NCI-H146 (cell line): ENCODE measurements around the gene NOS1AP.
"Not testable (repeated sequence)": the region's sequence is repeated elsewhere in the genome, so short reads cannot be mapped to it uniquely, and the experiment has no call there.

Experiments used
- DNase-seq: peaks from one replicate; lab custom pipeline; 2025; lab: John Stamatoyannopoulos, UW

NOS1AP gene

DNA sequence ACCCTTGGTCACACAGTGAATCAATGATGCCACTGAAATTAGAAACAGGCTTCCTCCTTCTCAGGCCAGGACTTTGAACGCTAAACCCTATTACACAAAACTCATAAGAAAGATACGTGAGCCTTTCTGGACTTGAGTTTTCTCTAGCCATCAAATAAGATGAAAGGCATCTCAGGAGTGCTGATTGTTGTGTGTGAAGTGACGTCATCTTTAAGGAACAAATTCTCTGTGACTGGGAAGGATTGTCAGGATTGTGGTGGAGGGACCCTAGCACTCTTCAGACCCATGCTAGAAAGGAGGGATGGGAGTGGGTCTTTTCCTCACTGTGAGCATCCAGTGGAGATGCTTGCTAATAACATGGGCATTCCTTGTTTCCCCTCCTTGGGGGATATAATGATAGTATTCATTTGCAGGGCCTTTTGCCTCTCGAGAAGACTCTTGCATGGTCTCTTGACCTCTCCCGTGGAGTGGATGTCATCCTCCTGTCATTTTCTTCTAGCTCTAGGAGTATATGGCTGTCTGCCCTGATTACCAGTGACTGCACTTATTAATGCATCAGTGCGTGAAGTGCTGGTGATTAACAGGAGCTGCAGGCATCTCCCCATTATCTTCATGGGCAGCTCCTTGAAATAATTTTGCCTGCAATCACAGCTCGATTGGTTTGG, 267.3 kb downstream of the NOS1AP start:
- DNase-seq: no peak

DNA sequence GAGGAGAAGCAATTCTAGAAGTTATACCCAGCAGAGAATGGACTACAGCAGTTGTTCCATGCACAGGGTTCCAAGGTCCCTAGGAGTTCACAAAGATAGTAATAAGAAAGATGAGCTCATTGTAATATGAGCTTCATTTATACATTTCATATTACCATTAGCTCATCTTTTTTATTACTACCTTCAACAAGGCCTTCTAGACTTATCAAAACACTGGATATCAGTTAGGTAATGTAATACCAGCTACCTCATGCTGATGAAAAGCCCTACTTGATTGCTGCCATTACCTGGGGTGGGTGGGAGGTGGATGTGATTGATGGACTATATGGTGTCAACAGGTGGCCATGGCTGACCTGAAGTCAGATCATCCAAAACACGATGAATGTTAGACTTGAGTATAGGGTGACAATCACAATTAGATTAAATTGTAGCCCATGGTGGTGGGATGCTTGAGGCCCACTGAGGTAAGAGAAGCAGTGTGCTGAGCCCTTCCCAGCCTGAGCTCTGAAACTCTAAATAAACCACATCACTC, 273.0 kb downstream of the NOS1AP start:
- DNase-seq: no peak

DNA sequence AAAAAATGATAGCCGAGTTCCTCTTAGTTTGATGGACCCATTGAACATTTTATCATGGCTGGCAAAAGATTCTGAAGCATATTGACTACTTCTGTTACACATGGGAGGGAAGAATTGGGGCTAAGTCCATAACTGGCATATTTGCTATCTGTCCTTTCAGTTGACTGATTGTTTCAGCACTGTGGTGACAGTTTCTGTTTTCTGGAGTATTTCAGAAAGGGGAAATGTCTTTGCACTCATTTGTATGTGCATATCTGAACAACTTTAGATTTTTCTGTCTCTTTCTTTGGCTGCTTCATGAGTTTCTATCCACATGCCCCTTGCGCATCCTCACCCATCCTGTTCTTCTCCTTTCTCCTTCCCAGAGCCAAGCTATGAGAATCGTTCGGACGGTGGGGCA, 274.0 kb downstream of the NOS1AP start:
- no peak for DNase-seq

DNA sequence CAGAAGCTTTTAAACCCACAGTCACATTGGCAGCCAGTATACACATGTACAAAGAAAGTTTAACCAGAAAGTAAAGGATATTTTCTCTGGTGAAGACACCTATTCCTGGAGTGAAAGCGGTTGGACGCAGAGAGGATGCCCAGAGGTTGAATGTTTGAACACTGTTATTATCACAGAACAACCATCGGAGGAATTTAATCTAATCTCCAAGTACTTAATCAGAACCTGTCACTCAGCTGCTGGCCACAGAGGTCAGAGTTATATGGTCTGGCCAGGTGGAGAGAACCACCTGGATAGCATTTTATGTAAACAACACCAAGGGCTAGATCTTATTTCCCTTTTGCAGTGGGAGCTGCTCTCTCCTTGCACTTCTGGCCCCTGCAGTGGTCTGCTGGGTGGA, 277.8 kb downstream of the NOS1AP start:
- peak; percentile 11 for DNase-seq

DNA sequence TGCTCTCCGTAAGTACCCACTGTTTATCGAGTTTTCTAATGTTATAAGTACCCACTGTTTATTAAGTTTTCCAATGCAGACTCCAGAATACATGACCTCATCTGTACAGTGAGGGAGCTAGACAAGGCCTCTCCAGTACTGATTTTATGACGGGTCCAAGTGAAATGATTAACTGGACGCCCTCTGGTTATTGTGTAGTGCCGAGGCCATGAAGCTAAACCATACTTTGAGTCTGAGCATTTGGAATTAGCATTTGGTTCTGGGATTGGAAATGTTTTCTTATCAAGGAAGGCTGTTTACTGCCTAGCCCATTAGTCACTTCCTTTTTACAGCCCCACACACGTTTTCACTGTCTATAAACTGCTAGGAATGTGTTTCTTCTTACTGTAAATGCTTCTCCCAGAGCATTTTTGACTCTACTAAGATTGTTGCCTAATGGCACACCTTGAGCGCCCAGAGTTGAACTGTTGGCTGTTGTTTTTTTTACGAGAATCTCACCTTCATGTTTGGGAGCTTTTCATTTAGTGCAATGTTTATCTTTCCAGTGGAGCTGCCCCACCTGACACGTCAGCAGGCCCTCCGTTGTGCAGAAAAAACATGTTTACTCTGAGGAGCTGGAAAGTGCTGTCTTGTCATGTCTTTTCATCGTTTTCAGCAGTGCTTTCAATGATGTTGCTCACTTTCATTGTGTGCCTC, 280.3 kb downstream of the NOS1AP start:
- DNase-seq: peak; percentile 67

DNA sequence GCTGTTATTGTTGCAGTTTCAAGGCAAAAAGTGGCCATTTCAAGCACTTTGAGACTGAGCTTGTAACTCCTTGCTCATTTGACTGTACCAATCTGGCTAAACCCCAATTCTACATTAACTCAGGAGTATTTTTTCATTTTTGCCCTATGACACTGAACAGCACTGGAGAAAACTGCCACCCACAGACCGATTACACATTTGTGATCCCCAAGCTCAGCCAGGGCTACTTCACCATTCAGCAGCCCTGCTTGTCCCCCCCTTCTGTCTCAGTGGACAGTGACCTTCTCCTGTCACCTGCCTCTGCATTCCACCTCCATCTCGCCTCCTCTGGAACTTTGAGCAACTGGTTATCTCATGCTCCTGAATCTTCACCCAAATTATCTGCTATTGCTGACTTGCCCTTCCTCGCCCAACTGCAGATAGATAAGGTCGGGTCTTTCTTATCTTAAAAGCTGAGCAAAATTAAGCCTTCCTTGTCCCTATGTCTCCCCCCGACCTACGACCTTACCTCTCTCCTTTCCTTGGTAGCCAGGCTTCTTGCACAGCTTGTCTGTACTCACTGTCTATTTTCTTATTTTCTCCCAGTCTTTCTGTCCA, 281.9 kb downstream of the NOS1AP start:
- no peak for DNase-seq

DNA sequence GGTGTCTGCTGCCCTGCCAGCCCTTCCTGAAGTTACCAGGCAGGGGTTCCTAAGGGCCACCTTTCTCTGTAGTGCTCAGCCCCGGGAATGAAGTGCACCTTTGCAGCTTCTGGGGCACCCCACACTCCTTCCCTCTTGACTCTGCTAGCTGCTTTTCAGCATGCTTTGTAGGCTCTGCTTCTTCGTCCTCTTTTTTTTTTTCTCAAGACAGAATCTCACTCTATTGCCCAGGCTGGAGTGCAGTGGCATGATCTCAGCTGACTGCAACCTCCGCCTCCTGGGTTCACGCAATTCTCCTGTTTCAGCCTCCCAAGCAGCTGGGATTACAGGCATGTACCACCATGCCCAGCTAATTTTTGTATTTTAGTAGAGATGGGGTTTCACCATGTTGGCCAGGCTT, 282.4 kb downstream of the NOS1AP start:
- not testable (repeated sequence) for DNase-seq

DNA sequence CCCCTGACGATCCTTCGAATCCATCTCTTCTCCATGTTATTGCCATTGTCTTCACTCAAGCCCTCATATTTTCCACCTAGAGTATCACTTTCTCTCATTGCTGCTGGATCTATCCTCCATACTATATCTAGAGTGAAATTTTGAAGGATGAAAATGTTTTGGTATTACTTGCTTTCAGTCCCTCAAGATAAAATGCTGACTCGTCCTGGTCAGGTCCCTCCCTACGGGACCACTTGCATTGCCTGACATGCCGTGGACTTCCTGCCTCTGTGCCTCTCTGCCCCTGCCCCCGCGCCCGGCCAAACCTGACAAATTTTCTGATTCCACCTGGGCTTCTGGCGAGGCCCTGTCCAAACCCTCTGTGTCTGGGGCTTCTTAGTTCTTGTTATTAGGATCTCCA, 283.6 kb downstream of the NOS1AP start:
- no peak for DNase-seq

DNA sequence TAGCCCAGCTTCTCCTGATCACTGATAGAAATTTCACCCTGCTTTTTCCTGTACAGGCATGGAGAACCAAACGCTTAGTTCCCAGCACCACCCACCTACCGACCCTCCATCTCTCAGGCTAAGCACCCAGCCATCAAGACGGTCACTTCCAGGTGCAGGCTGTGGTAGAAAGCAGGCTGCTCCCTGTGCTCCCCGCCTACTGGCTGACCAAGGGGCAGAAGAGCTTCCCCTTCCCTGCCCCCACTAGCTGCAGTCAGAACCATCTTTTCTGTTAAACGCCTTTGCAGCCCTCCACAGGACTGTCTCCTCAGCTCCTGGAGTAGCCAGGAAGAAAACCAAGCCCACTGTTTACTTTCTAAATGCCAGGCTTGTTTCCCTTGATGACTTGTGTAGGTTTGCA, 284.2 kb downstream of the NOS1AP start:
- DNase-seq: no peak

DNA sequence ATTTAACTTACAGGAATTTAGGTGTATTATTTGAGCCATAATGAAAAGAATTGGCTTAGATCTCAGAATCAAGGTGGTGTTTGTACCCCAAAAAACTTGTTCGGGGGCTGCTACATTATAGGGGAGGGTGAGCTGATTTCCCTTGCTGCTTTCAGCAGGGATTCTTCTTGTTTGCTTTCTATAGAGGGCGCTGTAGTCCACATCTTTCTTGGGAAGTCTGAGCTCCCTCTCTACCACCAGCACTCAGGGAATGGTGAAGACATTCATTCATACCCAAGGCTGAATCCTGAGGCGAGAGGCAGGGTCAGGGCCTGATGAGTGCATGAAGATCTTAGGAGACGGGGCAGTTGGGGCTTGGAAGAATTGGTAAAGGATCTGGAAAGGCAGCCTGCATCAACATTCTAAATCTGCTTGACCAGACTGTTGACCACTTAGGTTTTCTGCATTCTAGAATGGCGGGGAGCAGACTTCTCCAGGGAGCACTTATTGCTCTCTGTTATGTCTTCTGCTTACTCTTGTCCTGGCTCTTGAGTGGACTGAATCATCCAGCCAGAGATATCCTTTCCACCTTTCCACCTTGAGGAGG, 288.3 kb downstream of the NOS1AP start:
- DNase-seq: peak; percentile 45

DNA sequence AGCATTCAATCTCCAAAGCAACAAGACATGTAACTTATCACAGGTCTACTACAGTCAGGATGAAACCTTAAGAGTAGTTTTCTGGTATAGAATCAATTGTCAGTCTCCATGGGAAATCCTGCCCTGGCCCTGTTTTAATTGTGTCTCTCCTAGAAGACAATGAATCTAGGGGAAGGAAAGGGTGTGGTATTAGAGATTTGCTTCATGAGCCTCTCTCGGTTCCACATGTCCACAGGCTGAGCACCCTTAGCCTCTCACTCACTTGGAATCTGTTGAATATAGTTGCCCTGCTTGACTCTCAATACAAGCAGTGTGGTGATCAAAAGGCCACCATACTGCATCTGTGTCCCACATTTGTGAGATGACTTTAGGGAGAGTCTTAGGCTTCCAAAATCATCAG, 289.4 kb downstream of the NOS1AP start:
- no peak for DNase-seq

DNA sequence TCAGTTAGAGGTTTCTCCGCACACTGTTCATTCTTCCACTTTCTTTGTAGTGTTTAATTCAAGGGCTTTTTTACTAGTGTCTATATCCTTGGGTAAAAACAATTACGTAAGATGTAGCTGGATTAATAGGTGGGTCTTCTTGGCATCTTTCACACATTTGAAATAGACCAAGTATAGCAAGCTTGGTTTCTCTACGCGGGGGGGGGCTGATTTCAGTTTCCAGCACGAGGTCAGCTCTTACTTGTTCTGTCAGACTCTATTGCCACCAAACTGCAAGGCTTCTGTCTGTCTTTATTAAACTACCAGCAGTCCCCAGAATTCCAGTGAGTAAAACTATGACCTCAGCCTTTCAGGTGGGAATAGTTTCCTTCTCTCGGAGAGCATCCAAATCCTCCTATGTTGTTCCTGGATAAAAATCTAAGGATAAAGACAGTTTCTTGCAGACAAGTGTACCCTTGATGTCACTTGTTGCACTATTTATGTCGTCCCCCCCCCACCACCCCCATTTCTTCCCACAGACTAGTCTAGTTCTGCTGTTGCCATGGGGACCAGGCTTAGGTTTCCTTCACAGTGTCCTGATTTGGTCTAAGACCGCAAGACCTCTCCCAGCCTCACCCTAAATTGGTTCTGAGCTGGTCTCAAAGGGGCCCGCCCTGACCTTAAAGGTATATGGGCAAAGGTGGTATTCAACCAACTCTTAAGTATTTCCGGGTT, 290.2 kb downstream of the NOS1AP start:
- no peak for DNase-seq

DNA sequence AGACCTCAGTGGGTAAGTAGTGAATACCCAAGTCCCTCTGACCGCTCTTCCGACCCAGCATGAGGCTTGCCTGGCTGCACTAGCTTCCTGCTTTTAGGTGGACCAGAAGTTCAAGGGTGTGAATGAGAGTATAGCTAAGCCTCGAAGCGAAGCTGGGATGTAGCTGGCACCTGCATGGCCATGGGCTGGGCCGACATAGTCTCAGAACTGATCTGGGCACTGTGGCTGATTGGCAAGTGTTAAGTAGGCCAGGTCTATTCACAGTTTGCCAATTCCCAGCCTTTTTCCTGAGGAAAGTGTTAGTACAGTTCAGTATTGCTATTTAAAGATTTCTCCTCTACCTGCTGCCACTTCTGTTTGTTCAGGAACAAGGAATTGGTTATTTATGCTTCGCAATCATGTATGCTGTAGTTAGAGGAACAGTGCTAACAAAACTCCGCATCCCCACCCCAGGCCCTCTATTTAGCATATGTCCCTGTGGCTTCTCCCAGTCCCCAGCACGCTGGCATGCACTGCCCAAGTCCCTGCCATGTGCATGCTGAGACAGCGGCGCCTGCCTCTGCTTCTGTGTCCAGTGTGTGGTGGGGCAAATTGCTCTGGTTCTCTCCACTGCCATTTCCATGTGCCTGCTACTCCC, 290.9 kb downstream of the NOS1AP start:
- no peak for DNase-seq

DNA sequence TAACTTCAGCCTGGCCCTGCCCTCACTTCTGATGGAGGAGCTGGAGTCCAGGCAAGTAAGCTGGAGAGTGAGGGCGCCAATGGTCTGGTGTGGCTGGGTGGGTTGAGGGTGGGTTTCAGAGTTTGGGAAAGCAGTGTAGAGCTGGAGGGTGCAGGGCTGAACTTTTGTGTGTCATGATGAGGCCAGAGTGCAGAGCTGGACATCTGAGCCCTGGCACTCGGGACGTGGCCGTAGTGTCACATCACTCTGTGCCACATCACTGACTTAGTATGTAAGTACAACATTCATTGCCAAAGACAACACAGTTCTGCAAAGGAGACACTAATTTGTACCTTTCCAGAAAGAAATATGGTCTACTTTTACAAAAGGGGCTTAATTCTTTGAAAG, 291.4 kb downstream of the NOS1AP start:
- DNase-seq: no peak

DNA sequence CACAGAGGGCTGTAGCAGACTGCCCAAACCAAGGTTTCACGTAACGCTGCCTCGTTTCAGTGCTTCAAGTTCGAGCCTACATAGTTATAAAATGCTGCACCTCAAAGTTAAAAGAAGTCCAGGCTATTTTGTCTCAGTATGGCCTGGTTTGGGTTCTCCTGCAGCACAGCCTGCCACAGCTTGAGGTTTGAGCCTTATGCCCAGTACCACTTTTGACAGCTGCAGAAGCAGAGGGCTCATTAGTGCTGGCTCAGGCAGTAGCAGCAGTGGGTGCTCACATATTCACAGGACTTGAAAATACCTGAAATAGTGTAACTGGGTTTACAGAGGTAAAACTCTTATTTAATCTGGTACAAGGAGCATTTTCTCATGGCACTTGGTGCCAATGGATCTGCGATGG, 291.9 kb downstream of the NOS1AP start:
- DNase-seq: no peak

DNA sequence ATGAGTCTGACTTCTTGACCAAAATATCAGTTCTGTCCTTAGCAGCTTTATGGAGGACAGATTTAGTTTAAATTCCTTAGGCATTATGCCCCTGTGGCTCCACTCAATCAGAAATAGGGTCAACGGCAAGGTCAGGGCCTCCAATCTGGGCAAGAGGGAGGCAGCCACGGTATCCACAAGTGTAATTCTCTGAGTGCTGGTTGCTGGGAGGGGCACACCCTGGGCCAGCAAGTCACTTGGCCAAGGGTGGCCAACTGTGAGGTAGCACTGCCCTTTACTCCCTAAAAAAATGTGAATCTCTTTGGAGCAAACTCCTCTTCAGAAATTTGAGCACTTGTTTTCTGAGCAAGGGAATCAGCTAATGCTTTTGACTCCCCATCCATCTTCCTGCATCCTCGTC, 294.3 kb downstream of the NOS1AP start:
- DNase-seq: no peak

DNA sequence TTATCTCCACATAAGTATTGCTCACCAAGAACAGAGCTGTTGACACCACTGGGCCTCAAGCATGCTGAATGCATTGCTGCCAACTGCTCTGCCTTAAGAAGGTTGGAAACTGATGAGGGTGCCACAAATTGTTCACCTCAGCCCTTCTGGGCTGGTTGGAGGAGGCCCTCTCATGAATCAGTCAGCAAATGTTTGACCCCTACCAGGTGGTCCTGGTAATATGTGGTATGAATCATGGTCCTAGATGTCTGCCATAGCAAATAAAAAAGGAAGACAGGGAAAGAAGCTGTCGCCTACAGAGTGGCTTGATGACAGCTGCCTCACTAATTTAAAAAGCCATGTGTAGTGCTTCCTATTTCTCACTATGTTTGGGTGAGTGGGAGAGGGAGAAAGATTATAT, 295.0 kb downstream of the NOS1AP start:
- DNase-seq: no peak

DNA sequence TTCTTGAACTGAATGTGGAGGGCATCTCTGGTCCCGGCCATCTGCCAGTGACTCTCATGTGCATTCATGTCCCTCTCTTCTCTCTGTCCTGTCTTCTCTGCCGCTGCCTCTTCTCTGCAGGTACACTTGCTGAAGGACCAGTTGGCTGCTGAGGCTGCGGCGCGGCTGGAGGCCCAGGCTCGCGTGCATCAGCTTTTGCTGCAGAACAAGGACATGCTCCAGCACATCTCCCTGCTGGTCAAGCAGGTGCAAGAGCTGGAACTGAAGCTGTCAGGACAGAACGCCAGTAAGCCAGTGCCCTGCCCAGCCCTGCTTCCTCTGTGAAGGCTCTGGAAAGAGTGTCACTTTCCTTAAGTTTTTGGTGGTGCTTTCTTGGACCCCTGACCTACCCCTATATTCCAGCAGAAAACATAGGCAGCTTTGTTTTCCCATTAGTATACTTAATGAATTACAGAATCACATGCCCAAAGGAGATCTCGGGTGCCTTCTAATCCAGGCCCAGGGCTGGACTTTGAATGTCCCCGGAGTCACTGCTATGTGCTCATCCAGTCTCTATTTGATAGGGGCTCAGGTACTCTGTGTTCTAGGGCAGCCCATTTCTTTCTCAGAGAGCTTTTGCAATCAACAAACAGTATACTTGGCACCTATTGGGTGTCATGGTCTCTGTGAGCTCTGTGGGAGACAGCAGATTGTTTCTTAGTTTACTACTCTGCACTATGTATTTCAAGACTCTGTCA, 296.0 kb downstream of the NOS1AP start:
- no peak for DNase-seq

DNA sequence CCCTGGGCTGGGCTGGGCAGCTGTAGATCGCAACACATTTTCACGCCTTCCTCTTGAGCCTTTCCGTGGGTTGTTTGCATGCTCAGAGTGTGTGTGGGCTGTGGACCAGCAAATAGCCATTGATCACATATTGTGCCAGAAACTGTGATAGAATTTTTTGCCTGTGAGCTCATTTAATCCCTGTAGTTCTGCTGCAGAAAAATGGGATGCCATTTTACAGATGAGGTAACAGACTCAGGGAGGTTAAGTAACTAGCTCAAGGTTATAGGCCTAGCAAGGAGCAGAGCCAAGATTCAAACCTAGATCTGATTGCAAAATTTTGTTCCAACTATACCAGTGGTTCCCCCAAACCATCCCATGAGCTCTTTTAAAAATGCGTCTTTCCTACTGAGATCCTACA, 296.7 kb downstream of the NOS1AP start:
- no peak for DNase-seq

DNA sequence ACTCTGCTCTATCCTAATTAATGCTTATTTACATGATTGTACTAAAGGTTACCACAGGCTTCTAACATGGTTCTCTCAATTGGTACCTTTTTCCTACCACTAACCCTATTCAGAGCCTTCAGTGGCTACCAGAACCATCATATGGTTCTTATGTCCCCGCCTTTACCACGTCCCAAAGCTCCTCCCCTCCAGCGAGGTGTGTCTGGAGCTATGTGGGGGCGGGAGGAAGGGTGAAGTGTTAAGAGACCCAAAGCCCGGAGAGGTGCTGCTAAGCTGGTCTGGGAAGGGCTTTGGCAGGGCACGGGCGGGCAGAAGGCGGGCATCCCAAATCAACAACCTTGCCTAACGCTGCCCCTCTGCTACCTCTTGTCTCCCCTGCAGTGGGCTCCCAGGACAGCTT, 297.2 kb downstream of the NOS1AP start:
- DNase-seq: no peak

DNA sequence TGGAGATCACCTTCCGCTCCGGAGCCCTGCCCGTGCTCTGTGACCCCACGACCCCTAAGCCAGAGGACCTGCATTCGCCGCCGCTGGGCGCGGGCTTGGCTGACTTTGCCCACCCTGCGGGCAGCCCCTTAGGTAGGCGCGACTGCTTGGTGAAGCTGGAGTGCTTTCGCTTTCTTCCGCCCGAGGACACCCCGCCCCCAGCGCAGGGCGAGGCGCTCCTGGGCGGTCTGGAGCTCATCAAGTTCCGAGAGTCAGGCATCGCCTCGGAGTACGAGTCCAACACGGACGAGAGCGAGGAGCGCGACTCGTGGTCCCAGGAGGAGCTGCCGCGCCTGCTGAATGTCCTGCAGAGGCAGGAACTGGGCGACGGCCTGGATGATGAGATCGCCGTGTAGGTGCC, 297.6 kb downstream of the NOS1AP start:
- no peak for DNase-seq
